ENCODE data around the gene SMURF1. TPM values are rescaled to one million over a fixed set of nuclear protein-coding genes. Genes with fewer than 3 reads are reported as not detected.

SMURF1 gene
- total RNA-seq, 4 donors from 2014 or later, result 26.8 to 44.7 (median 31.5) TPM

- DNase-seq (ENCODE audit: low spot score in 2 of 2), result peak; percentile 54 to 87
- 15 to 16% methylated on average over 1 of the region's 1 CpG for WGBS, 2 donors
- TF ChIP-seq CTCF (IDR thresholded peaks at IDR 0.05), result no peak
- TF ChIP-seq POLR2A (IDR thresholded peaks at IDR 0.05), result no peak
- no peak overlapping the region for H3K4me3 ChIP-seq (ENCODE audit: low read depth, poor library complexity, severe bottlenecking)
- intact Hi-C loops (cut with DNase I; ENCODE audit: low total_unique reads), result no loop called here
These were observed 20.3 kb downstream of the SMURF1 start for GRCh38 chr7:99123571-99124033.

DNA sequence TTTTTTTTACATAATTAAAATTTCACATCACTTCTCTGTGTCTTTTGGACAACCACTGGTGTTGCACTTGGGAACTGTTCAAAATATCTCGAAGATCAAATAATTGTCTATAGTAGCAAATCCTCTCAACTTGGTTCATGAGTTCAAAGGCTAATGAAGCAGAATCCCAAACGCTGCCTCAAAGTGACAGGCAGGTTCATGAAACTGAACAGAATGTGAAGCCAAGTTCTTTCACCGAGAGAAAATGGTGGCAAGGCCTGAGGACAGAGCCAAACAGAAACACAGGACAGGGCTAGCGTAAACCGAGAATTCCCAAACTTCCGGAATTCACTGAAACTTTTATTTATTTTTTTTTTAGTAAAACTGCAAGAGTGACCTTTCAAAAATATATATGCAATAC lies 21.1 kb downstream of the SMURF1 start:
- no peak for TF ChIP-seq CTCF (IDR thresholded peaks at IDR 0.05)
- no peak for TF ChIP-seq POLR2A (IDR thresholded peaks at IDR 0.05)
- DNase-seq (ENCODE audit: low spot score in 2 of 2), result no peak
- WGBS, 2 donors, result 83 to 84% methylated on average over 6 of the region's 6 CpGs
- intact Hi-C loops (cut with DNase I; ENCODE audit: low total_unique reads), result no loop called here
- no peak overlapping the region for H3K4me3 ChIP-seq (ENCODE audit: low read depth, poor library complexity, severe bottlenecking)

GRCh38 chr7:99121496-99122021 lies 22.3 kb downstream of the SMURF1 start:
- 22 to 32% methylated on average over 13 of the region's 13 CpGs for WGBS, 2 donors
- intact Hi-C loops (cut with DNase I; ENCODE audit: low total_unique reads), result no loop called here
- no peak overlapping the region for H3K4me3 ChIP-seq (ENCODE audit: low read depth, poor library complexity, severe bottlenecking)
- TF ChIP-seq POLR2A (IDR thresholded peaks at IDR 0.05), result no peak
- TF ChIP-seq CTCF (IDR thresholded peaks at IDR 0.05), result no peak
- no peak for DNase-seq (ENCODE audit: low spot score in 2 of 2)

DNA sequence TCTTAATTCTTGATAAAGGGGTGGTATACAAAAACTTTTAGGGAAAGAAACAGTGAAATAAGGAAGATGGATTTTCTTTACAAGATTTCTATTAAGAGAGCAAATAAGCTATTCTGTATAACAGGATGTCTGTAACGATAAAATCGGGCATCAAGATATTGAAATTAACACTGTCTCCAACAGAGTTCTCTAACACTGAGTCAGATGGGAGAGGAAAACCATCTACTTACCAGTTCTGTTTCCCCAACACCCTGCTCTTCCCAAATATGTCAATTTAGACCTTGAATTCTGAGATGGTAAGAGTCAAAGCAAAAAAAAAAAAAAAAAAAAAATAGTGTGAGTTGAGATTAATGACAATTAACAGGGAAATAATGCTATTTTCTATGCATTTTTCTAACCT lies 23.0 kb downstream of the SMURF1 start:
- no peak overlapping the region for H3K4me3 ChIP-seq (ENCODE audit: low read depth, poor library complexity, severe bottlenecking)
- 39 to 47% methylated on average over 2 of the region's 2 CpGs for WGBS, 2 donors
- no peak for DNase-seq (ENCODE audit: low spot score in 2 of 2)
- intact Hi-C loops (cut with DNase I; ENCODE audit: low total_unique reads), result no loop called here
- TF ChIP-seq POLR2A (IDR thresholded peaks at IDR 0.05) (no peak), CTCF (IDR thresholded peaks at IDR 0.05) (no peak)

GRCh38 chr7:99120501-99120900 lies 23.4 kb downstream of the SMURF1 start:
- intact Hi-C loops (cut with DNase I; ENCODE audit: low total_unique reads), result no loop called here
- WGBS, 2 donors, result 27 to 36% methylated on average over 2 of the region's 2 CpGs
- no peak for DNase-seq (ENCODE audit: low spot score in 2 of 2)
- H3K4me3 ChIP-seq (ENCODE audit: low read depth, poor library complexity, severe bottlenecking), result no peak overlapping the region
- TF ChIP-seq POLR2A (IDR thresholded peaks at IDR 0.05), result no peak

GRCh38 chr7:99118077-99118476 lies 25.8 kb downstream of the SMURF1 start:
- H3K4me3 ChIP-seq (ENCODE audit: low read depth, poor library complexity, severe bottlenecking), result no peak overlapping the region
- intact Hi-C loops (cut with DNase I; ENCODE audit: low total_unique reads), result no loop called here
- TF ChIP-seq POLR2A (IDR thresholded peaks at IDR 0.05) (no peak), CTCF (IDR thresholded peaks at IDR 0.05) (no peak)
- no peak for DNase-seq (ENCODE audit: low spot score in 2 of 2)
- WGBS, 2 donors, result 56 to 75% methylated on average over 2 of the region's 2 CpGs
